Measurements from ENCODE around the gene NCOA1.

The NCOA1 gene

DNA sequence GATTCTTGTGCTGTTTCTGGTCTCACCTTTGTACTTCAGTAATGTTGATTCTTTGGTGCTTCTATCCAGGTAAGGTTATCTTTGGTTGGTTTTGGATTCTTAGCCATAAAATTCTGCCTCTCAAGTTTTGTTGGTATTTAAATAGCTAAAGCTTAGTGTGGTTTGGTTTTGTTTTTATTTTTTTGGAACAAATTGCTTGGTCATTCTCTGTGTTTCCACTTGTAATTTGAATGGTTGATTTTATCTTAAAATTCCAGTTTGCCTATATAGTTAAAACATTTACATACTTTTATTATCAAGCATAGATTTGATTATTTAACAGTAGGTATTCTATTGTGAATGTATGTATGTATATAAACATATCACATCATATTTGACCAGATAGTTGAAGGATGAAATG, 6.6 kb downstream of the NCOA1 start:
- TF ChIP-seq ZNF8 (CRISPR knock-in tag; IDR thresholded peaks at IDR 0.05) = no peak
- TF ChIP-seq, protein P1, sequence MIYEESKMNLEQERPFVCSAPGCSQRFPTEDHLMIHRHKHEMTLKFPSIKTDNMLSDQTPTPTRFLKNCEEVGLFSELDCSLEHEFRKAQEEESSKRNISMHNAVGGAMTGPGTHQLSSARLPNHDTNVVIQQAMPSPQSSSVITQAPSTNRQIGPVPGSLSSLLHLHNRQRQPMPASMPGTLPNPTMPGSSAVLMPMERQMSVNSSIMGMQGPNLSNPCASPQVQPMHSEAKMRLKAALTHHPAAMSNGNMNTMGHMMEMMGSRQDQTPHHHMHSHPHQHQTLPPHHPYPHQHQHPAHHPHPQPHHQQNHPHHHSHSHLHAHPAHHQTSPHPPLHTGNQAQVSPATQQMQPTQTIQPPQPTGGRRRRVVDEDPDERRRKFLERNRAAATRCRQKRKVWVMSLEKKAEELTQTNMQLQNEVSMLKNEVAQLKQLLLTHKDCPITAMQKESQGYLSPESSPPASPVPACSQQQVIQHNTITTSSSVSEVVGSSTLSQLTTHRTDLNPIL (CRISPR knock-in tag; IDR thresholded peaks at IDR 0.05; ENCODE audit: low read depth) = no peak
- TF ChIP-seq, protein P2, sequence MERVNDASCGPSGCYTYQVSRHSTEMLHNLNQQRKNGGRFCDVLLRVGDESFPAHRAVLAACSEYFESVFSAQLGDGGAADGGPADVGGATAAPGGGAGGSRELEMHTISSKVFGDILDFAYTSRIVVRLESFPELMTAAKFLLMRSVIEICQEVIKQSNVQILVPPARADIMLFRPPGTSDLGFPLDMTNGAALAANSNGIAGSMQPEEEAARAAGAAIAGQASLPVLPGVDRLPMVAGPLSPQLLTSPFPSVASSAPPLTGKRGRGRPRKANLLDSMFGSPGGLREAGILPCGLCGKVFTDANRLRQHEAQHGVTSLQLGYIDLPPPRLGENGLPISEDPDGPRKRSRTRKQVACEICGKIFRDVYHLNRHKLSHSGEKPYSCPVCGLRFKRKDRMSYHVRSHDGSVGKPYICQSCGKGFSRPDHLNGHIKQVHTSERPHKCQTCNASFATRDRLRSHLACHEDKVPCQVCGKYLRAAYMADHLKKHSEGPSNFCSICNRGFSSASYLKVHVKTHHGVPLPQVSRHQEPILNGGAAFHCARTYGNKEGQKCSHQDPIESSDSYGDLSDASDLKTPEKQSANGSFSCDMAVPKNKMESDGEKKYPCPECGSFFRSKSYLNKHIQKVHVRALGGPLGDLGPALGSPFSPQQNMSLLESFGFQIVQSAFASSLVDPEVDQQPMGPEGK (CRISPR knock-in tag; IDR thresholded peaks at IDR 0.05; ENCODE audit: borderline replicate concordance) = no peak
- no peak for ATAC-seq

DNA sequence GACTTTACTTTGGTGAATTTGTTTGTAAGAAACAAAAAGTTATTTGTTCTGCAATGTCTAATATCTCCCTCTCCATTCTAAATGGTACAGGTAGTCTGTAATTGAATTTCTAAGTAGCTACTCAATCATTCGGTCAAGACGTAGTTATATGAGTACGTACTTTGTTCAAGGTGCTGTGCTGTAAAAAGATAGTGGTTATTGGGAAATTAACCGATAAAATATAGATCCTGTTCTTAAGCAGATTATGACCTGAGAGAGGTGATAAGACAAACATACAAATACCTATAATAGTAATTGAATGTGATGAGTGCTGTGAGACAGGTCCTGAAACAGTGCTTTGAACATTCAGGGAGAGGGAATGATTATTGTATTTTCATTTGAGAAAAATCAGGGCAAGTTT, 7.1 kb downstream of the NCOA1 start:
- no peak for TF ChIP-seq CSDC2 (CRISPR knock-in tag; IDR thresholded peaks at IDR 0.05)
- TF ChIP-seq ZC3H10 (CRISPR knock-in tag; IDR thresholded peaks at IDR 0.05) = no peak
- TF ChIP-seq ZNF8 (CRISPR knock-in tag; IDR thresholded peaks at IDR 0.05) = no peak
- no peak for TF ChIP-seq TOX (CRISPR knock-in tag; IDR thresholded peaks at IDR 0.05; ENCODE audit: borderline replicate concordance)
- no peak for TF ChIP-seq PPARA (CRISPR knock-in tag; IDR thresholded peaks at IDR 0.05; ENCODE audit: borderline replicate concordance)
- no peak for TF ChIP-seq OSR1 (CRISPR knock-in tag; IDR thresholded peaks at IDR 0.05)
- no peak for TF ChIP-seq ISL1 (CRISPR knock-in tag; IDR thresholded peaks at IDR 0.05)
- no peak for TF ChIP-seq RARB (CRISPR knock-in tag; IDR thresholded peaks at IDR 0.05)
- no peak for TF ChIP-seq ZFP30 (CRISPR knock-in tag; IDR thresholded peaks at IDR 0.05)
- TF ChIP-seq SNAI2 (CRISPR knock-in tag; IDR thresholded peaks at IDR 0.05) = no peak
- TF ChIP-seq, protein P2 (CRISPR knock-in tag; IDR thresholded peaks at IDR 0.05; ENCODE audit: borderline replicate concordance) = no peak
- no peak for TF ChIP-seq ZNF565 (CRISPR knock-in tag; conservative IDR thresholded peaks at IDR 0.05; ENCODE audit: low read depth)
- no peak for TF ChIP-seq ARNTL (CRISPR knock-in tag; IDR thresholded peaks at IDR 0.05; ENCODE audit: borderline replicate concordance, low read depth)
- TF ChIP-seq ZNF70 (CRISPR knock-in tag; IDR thresholded peaks at IDR 0.05) = no peak
- TF ChIP-seq GLIS3 (CRISPR knock-in tag; IDR thresholded peaks at IDR 0.05) = no peak
- TF ChIP-seq TCF4 (CRISPR knock-in tag; IDR thresholded peaks at IDR 0.05; ENCODE audit: borderline replicate concordance) = no peak
- TF ChIP-seq, protein P3, sequence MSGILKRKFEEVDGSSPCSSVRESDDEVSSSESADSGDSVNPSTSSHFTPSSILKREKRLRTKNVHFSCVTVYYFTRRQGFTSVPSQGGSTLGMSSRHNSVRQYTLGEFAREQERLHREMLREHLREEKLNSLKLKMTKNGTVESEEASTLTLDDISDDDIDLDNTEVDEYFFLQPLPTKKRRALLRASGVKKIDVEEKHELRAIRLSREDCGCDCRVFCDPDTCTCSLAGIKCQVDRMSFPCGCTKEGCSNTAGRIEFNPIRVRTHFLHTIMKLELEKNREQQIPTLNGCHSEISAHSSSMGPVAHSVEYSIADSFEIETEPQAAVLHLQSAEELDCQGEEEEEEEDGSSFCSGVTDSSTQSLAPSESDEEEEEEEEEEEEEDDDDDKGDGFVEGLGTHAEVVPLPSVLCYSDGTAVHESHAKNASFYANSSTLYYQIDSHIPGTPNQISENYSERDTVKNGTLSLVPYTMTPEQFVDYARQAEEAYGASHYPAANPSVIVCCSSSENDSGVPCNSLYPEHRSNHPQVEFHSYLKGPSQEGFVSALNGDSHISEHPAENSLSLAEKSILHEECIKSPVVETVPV (CRISPR knock-in tag; IDR thresholded peaks at IDR 0.05) = no peak
- no peak for TF ChIP-seq ESRRG (CRISPR knock-in tag; IDR thresholded peaks at IDR 0.05)
- ATAC-seq = no peak

DNA sequence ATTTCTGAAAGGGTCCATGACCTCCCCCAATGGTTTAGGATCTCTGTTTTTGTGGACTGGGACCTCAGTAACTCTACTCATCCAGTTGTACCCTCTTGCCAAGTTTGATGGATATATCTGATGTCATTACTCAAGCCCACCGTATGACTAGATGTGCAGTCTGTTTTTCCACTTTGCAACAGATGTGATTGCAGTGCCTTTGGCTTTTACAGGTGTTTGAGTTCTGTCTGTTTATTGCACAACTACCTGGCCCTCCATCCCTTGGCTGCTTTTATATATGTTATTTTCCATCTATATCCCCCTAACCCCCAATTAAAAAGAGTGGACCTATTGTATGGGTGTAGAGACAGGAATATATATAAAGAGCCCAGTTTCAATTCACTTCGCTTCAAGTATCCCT, 10.8 kb downstream of the NCOA1 start:
- TF ChIP-seq, protein P4, sequence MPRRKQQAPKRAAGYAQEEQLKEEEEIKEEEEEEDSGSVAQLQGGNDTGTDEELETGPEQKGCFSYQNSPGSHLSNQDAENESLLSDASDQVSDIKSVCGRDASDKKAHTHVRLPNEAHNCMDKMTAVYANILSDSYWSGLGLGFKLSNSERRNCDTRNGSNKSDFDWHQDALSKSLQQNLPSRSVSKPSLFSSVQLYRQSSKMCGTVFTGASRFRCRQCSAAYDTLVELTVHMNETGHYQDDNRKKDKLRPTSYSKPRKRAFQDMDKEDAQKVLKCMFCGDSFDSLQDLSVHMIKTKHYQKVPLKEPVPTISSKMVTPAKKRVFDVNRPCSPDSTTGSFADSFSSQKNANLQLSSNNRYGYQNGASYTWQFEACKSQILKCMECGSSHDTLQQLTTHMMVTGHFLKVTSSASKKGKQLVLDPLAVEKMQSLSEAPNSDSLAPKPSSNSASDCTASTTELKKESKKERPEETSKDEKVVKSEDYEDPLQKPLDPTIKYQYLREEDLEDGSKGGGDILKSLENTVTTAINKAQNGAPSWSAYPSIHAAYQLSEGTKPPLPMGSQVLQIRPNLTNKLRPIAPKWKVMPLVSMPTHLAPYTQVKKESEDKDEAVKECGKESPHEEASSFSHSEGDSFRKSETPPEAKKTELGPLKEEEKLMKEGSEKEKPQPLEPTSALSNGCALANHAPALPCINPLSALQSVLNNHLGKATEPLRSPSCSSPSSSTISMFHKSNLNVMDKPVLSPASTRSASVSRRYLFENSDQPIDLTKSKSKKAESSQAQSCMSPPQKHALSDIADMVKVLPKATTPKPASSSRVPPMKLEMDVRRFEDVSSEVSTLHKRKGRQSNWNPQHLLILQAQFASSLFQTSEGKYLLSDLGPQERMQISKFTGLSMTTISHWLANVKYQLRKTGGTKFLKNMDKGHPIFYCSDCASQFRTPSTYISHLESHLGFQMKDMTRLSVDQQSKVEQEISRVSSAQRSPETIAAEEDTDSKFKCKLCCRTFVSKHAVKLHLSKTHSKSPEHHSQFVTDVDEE (CRISPR knock-in tag; IDR thresholded peaks at IDR 0.05) = no peak
- TF ChIP-seq SNAI2 (CRISPR knock-in tag; IDR thresholded peaks at IDR 0.05) (no peak), GLIS3 (CRISPR knock-in tag; IDR thresholded peaks at IDR 0.05) (no peak), ZFP30 (CRISPR knock-in tag; IDR thresholded peaks at IDR 0.05) (no peak), ZFP3 (CRISPR knock-in tag; IDR thresholded peaks at IDR 0.05) (no peak), ARNTL (CRISPR knock-in tag; IDR thresholded peaks at IDR 0.05; ENCODE audit: borderline replicate concordance, low read depth) (no peak), RARB (CRISPR knock-in tag; IDR thresholded peaks at IDR 0.05) (no peak)
- TF ChIP-seq, protein P5, sequence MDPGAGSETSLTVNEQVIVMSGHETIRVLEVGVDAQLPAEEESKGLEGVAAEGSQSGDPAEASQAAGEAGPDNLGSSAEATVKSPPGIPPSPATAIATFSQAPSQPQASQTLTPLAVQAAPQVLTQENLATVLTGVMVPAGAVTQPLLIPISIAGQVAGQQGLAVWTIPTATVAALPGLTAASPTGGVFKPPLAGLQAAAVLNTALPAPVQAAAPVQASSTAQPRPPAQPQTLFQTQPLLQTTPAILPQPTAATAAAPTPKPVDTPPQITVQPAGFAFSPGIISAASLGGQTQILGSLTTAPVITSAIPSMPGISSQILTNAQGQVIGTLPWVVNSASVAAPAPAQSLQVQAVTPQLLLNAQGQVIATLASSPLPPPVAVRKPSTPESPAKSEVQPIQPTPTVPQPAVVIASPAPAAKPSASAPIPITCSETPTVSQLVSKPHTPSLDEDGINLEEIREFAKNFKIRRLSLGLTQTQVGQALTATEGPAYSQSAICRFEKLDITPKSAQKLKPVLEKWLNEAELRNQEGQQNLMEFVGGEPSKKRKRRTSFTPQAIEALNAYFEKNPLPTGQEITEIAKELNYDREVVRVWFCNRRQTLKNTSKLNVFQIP (CRISPR knock-in tag; IDR thresholded peaks at IDR 0.05; ENCODE audit: borderline replicate concordance, low read depth) = no peak
- no peak for ATAC-seq

Measured in SK-N-SH treated with all-trans-retinoic acid at 6 μM for 48 hours (cell line).